Ovary (tissue), 9 donors: Measurements from ENCODE around the gene CABLES1. TPM values are rescaled to one million over a fixed set of nuclear protein-coding genes. Genes with fewer than 3 reads are reported as not detected.
"Not testable (repeated sequence)": the region's sequence is repeated elsewhere in the genome, so short reads cannot be mapped to it uniquely, and the experiment has no call there.

Experiments used
- DNase-seq, 5 donors: peaks; one replicate each; pipeline ENCODE4 v3.0.0-alpha.2; 2019 to 2020
- H3K27ac ChIP-seq, 2 donors: fragments of 200-600 bp; one replicate each; pipeline versions ENCODE4 v1.5.1 to v1.8.0; 2019 to 2022
- H3K27me3 ChIP-seq: fragments of 200-600 bp; one replicate; pipeline ENCODE4 v1.8.0; 2022
- H3K36me3 ChIP-seq: fragments of 200-600 bp; sonication (generic); one replicate; pipeline ENCODE4 v1.5.1; 2019
- H3K4me1 ChIP-seq: one replicate; pipeline ENCODE4 v1.8.1; 2013; ENCODE audit warnings: mild to moderate bottlenecking, moderate library complexity; ENCODE audit not compliant: insufficient read depth
- H3K4me3 ChIP-seq: fragments of 200-600 bp; sonication (generic); one replicate; pipeline ENCODE4 v1.5.1; 2017
- H3K9me3 ChIP-seq, 2 donors: fragments of 200-600 bp in 1 of 2; sonication (generic) in 1 of 2; one replicate each; pipeline versions ENCODE4 v1.5.1 to v1.8.1; 2013 to 2019; ENCODE audit warnings: mild to moderate bottlenecking in 1 of 2, moderate library complexity in 1 of 2
- CTCF ChIP-seq, 3 donors: fragments of 450-650 bp in 2 of 3; fragments of 200-600 bp in 1 of 3; IDR thresholded peaks; one replicate each; pipeline versions ENCODE4 v1.5.1 to v1.8.0; 2016 to 2022; ENCODE audit warnings: antibody characterized with exemption in 3 of 3, mild to moderate bottlenecking in 1 of 3
- EP300 ChIP-seq: sonication (generic); formaldehyde crosslinking; IDR thresholded peaks from one replicate; pipeline ENCODE4 v1.6.1; 2017; ENCODE audit warnings: antibody characterized with exemption
- POLR2A ChIP-seq: fragments of 450-650 bp; IDR thresholded peaks from one replicate; pipeline ENCODE4 v1.6.1; 2017; ENCODE audit warnings: antibody characterized with exemption, mild to moderate bottlenecking, moderate library complexity
- WGBS, 3 donors: extraction: QIAGEN DNeasy Blood & Tissue Kit in 1 of 3; methylation state at CpG; one replicate each; pipeline versions ENCODE4 v1.1.5 to v1.1.7; 2013 to 2017; 5-methylcytosine and 5-hydroxymethylcytosine counted together
- intact Hi-C, 4 donors: fragments of 100-400 bp; cut with DNase I; formaldehyde crosslinking; loops; one replicate each; pipeline versions ENCODE4 v1.11.0 to v1.15.1; 2022 to 2023
- polyA plus RNA-seq, 2 donors: library from polyadenylated mRNA; stranded (reverse); fragments of 200-250 nt in 1 of 2; fragments of 350-450 nt in 1 of 2; fragmentation: Illumina TruSeq in 1 of 2; extraction: RNeasy Lipid Tissue Mini Kit (QIAGEN cat#74804) in 1 of 2; gene quantifications; one replicate each; pipeline ENCODE4 v1.2.3, GENCODE V29; 2013 to 2014
- total RNA-seq, 7 donors: library from RNA; depleted of rRNA in 2 of 7; stranded (reverse); fragments of >200 nt in 2 of 7; fragmentation: NEBNext Ultra II Directional in 3 of 7; extraction: Animal tissue kit (Norgen Biotek cat#: 25700) in 3 of 7; gene quantifications; one replicate each; pipeline versions ENCODE4 v1.1.0 to v1.2.4, GENCODE V29; 2016 to 2023
- donor health status: DM: no; HTN: no; CAD: no; lungs with moderate emphysema.
- donor health status: DM: no; HTN: no; CAD: no.
- donor health status: Bipolar disorder and iron deficiency.
- donor health status: DM: yes; HTN: yes; CAD: no.
- donor health status: DM: no; HTN: no; CAD: no.
- donor health status: DM: yes; HTN: yes; CAD: no.

CABLES1 gene
- total and polyA plus RNA-seq, 9 donors = 2.6 to 8.9 (median 5.3) TPM

GRCh38 chr18:23239350-23239692 is 104.0 kb downstream of the CABLES1 start:
- 88 to 98% (median 92%) methylated on average over 7 of the region's 7 CpGs for WGBS, 3 donors
- no peaks in the 10 kb centered on the region for H3K36me3 ChIP-seq

GRCh38 chr18:23239885-23240608 is 104.8 kb downstream of the CABLES1 start:
- H3K36me3 ChIP-seq = no peaks in the 10 kb centered on the region
- no peaks in the 10 kb centered on the region for H3K27me3 ChIP-seq
- TF ChIP-seq EP300 = no peak
- TF ChIP-seq CTCF (IDR thresholded peaks at IDR 0.05) = no peak
- no peak for TF ChIP-seq POLR2A
- intact Hi-C loops = loop anchor here in 1 of 4 donors (10.0 kb wide), 1 partner anchor 115 kb away; no protein-coding TSS in a partner anchor
- H3K9me3 ChIP-seq = no peaks in the 10 kb centered on the region
- no peak overlapping the region for H3K4me3 ChIP-seq
- 91 to 96% (median 95%) methylated on average over 10 of the region's 10 CpGs for WGBS, 3 donors
- DNase-seq = no peak
- H3K4me1 ChIP-seq = peaks cover 9% of the 10 kb centered on the region
- no peak overlapping the region for H3K27ac ChIP-seq

More at GRCh38 chr18:23239350-23239692, 104.0 kb downstream of the CABLES1 start:
- no peaks in the 10 kb centered on the region for H3K9me3 ChIP-seq
- no peak overlapping the region for H3K27ac ChIP-seq
- intact Hi-C loops = no loop called here
- peaks cover 9% of the 10 kb centered on the region for H3K4me1 ChIP-seq
- H3K4me3 ChIP-seq = no peak overlapping the region
- DNase-seq = no peak
- no peaks in the 10 kb centered on the region for H3K27me3 ChIP-seq
- TF ChIP-seq EP300 (no peak), CTCF (IDR thresholded peaks at IDR 0.05) (no peak), POLR2A (no peak)

GRCh38 chr18:23240609-23240930 is 105.3 kb downstream of the CABLES1 start:
- H3K9me3 ChIP-seq = no peaks in the 10 kb centered on the region
- peaks cover 9% of the 10 kb centered on the region for H3K4me1 ChIP-seq
- 91 to 94% (median 91%) methylated on average over 4 of the region's 4 CpGs for WGBS, 3 donors
- TF ChIP-seq POLR2A (no peak), CTCF (IDR thresholded peaks at IDR 0.05) (no peak), EP300 (no peak)
- H3K4me3 ChIP-seq = no peak overlapping the region
- no peaks in the 10 kb centered on the region for H3K36me3 ChIP-seq
- DNase-seq = no peak
- H3K27me3 ChIP-seq = no peaks in the 10 kb centered on the region
- H3K27ac ChIP-seq = no peak overlapping the region
- intact Hi-C loops = loop anchor here in 1 of 4 donors (10.0 kb wide), 1 partner anchor 114 kb away; no protein-coding TSS in a partner anchor

GRCh38 chr18:23241833-23242496 is 106.7 kb downstream of the CABLES1 start:
- H3K27ac ChIP-seq, DNase-seq, H3K4me1 ChIP-seq, H3K9me3 ChIP-seq, H3K36me3 ChIP-seq, H3K27me3 ChIP-seq, H3K4me3 ChIP-seq: not testable (repeated sequence)
- intact Hi-C loops = loop anchor here in 1 of 4 donors (10.0 kb wide), 1 partner anchor 113 kb away; no protein-coding TSS in a partner anchor
- 85 to 90% (median 87%) methylated on average over 11 of the region's 11 CpGs for WGBS, 3 donors

- TF ChIP-seq EP300 = no peak
- TF ChIP-seq CTCF (IDR thresholded peaks at IDR 0.05) = no peak
- TF ChIP-seq POLR2A = no peak
- Histone ChIP-seq H3K27ac (no peak overlapping the region), H3K4me3 (no peak overlapping the region), H3K27me3 (no peaks in the 10 kb centered on the region), H3K9me3 (no peaks in the 10 kb centered on the region), H3K36me3 (no peaks in the 10 kb centered on the region), H3K4me1 (peaks cover 5% of the 10 kb centered on the region)
- 96 to 98% (median 97%) methylated on average over 3 of the region's 3 CpGs for WGBS, 3 donors
- intact Hi-C loops = loop anchor here in 1 of 4 donors (10.0 kb wide), 1 partner anchor 112 kb away; no protein-coding TSS in a partner anchor
- no peak for DNase-seq
Measured at GRCh38 chr18:23243178-23243577, 107.9 kb downstream of the CABLES1 start.
